GM19452 (cell line): Measurements from ENCODE around the gene APOL2.

Experiments used
- ATAC-seq: cut with Tn5 transposase; IDR thresholded peaks from one replicate; pipeline ENCODE4 v1.9.1; 2021; ENCODE audit not compliant: unreplicated experiment

The APOL2 gene

DNA sequence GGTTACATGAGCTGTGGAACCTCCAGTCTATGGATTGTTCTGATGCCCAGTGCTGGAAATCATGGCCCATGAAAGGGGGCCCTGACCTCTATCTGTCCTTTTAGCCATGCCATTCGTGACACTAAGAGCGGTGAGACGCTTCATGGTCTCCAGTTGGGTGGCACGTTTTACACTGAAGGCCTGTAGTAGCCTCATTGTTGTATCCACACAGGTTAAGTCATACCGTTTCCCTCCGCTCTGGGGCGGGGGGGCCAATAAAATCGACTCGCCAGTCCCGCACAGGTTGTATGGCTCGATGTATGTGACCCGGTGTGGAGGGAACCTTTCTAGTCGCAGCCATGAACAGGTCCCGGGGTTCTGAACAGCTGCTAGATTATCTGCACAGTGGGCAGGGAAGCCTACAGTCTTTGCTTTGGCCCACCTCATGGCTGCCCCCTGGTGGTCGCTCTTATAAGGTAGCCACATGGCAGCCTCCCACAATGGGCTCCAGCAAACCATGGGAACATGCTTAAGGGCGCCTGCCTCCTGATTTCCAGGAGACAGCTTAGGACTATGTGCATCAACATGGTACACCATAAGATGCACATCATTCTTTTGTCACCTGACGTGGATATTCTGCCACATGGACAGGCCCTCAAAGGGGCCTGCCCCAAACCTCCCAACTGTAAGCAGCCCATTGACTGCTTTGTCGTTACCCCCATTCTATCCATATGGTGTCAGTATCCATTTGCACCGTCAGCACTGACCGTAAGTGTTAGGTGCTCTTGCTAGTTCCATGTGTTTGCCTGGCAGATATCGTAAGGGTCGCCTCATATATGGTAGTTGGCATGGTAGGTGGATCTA lies 59.1 kb downstream of the APOL2 start:
- ATAC-seq, result no peak

GRCh38 chr22:36177160-36177559 lies 62.2 kb downstream of the APOL2 start:
- ATAC-seq, result no peak
